ENCODE results near the gene HSD11B1. TPM values are rescaled to one million over a fixed set of nuclear protein-coding genes. Genes with fewer than 3 reads are reported as not detected.

Gene HSD11B1
- total RNA-seq, 1 experiment from 2014 or later = not detected

- DNase-seq = no peak
- H3K4me3 Mint-ChIP-seq (ENCODE audit: low read depth, unreplicated experiment) = no peak overlapping the region
Observed at GRCh38 chr1:209743145-209743482, 38.5 kb downstream of the HSD11B1 start.

GRCh38 chr1:209746451-209747165 lies 42.0 kb downstream of the HSD11B1 start:
- no peak for TF ChIP-seq CTCF (IDR thresholded peaks at IDR 0.05; ENCODE audit: unreplicated experiment)
- H3K4me3 Mint-ChIP-seq (ENCODE audit: low read depth, unreplicated experiment) = no peak overlapping the region
- H3K27ac Mint-ChIP-seq (ENCODE audit: unreplicated experiment) = no peak overlapping the region
- no peaks in the 10 kb centered on the region for H3K36me3 Mint-ChIP-seq (ENCODE audit: insufficient read depth, unreplicated experiment)
- no peak for DNase-seq
- H3K27me3 Mint-ChIP-seq (ENCODE audit: unreplicated experiment) = no peaks in the 10 kb centered on the region
- CTCF ChIA-PET = interaction anchor here (0.9 kb wide), 1 partner anchor 177 kb away, joined by 3 read pairs; no protein-coding TSS in a partner anchor
- BruUV-seq (replicated peaks) = no TSS peak
- intact Hi-C loops (cut with micrococcal nuclease; ENCODE audit: unreplicated experiment) = loop anchor here (1.0 to 5.0 kb wide), 7 partner anchors 34 to 177 kb away; partner anchors contain the start of genes LAMB3 and UTP25
- H3K9me3 Mint-ChIP-seq (ENCODE audit: low read depth, unreplicated experiment) = no peaks in the 10 kb centered on the region
- H3K4me1 Mint-ChIP-seq (ENCODE audit: low read depth, unreplicated experiment) = peaks cover 27% of the 10 kb centered on the region

More at GRCh38 chr1:209743145-209743482, 38.5 kb downstream of the HSD11B1 start:
- H3K4me1 Mint-ChIP-seq (ENCODE audit: low read depth, unreplicated experiment) = peaks cover 26% of the 10 kb centered on the region
- no TSS peak for BruUV-seq (replicated peaks)
- CTCF ChIA-PET = interaction anchor here (0.6 kb wide), 1 partner anchor 1871 kb away, joined by 3 read pairs; no protein-coding TSS in a partner anchor
- H3K9me3 Mint-ChIP-seq (ENCODE audit: low read depth, unreplicated experiment) = no peaks in the 10 kb centered on the region
- H3K27ac Mint-ChIP-seq (ENCODE audit: unreplicated experiment) = no peak overlapping the region
- H3K36me3 Mint-ChIP-seq (ENCODE audit: insufficient read depth, unreplicated experiment) = no peaks in the 10 kb centered on the region
- intact Hi-C loops (cut with micrococcal nuclease; ENCODE audit: unreplicated experiment) = no loop called here
- H3K27me3 Mint-ChIP-seq (ENCODE audit: unreplicated experiment) = no peaks in the 10 kb centered on the region
- TF ChIP-seq CTCF (IDR thresholded peaks at IDR 0.05; ENCODE audit: unreplicated experiment) = no peak

GRCh38 chr1:209747580-209748262 lies 43.1 kb downstream of the HSD11B1 start:
- no peaks in the 10 kb centered on the region for H3K36me3 Mint-ChIP-seq (ENCODE audit: insufficient read depth, unreplicated experiment)
- H3K27me3 Mint-ChIP-seq (ENCODE audit: unreplicated experiment) = no peaks in the 10 kb centered on the region
- no TSS peak for BruUV-seq (replicated peaks)
- CTCF ChIA-PET = interaction anchor here (0.8 to 1.6 kb wide), 7 partner anchors 60 to 178 kb away, joined by 3 to 11 read pairs (median 5); partner anchors contain the start of gene LAMB3
- intact Hi-C loops (cut with micrococcal nuclease; ENCODE audit: unreplicated experiment) = loop anchor here (1.0 to 5.0 kb wide), 7 partner anchors 35 to 178 kb away; partner anchors contain the start of genes LAMB3 and UTP25
- H3K4me3 Mint-ChIP-seq (ENCODE audit: low read depth, unreplicated experiment) = peak overlapping the region; percentile 14
- no peak overlapping the region for H3K27ac Mint-ChIP-seq (ENCODE audit: unreplicated experiment)
- peak; percentile 99 for DNase-seq
- H3K9me3 Mint-ChIP-seq (ENCODE audit: low read depth, unreplicated experiment) = no peaks in the 10 kb centered on the region
- H3K4me1 Mint-ChIP-seq (ENCODE audit: low read depth, unreplicated experiment) = peaks cover 16% of the 10 kb centered on the region
- peak; percentile 95 for TF ChIP-seq CTCF (IDR thresholded peaks at IDR 0.05; ENCODE audit: unreplicated experiment)

GRCh38 chr1:209748620-209749019 lies 44.0 kb downstream of the HSD11B1 start:
- DNase-seq = no peak
- Mint-ChIP-seq H3K4me3 (ENCODE audit: low read depth, unreplicated experiment) (no peak overlapping the region), H3K9me3 (ENCODE audit: low read depth, unreplicated experiment) (no peaks in the 10 kb centered on the region), H3K36me3 (ENCODE audit: insufficient read depth, unreplicated experiment) (no peaks in the 10 kb centered on the region), H3K27me3 (ENCODE audit: unreplicated experiment) (no peaks in the 10 kb centered on the region), H3K27ac (ENCODE audit: unreplicated experiment) (no peak overlapping the region), H3K4me1 (ENCODE audit: low read depth, unreplicated experiment) (peaks cover 9% of the 10 kb centered on the region)
- TF ChIP-seq CTCF (IDR thresholded peaks at IDR 0.05; ENCODE audit: unreplicated experiment) = no peak
- intact Hi-C loops (cut with micrococcal nuclease; ENCODE audit: unreplicated experiment) = loop anchor here (5.0 kb wide), 3 partner anchors 36 to 96 kb away; partner anchors contain the start of genes LAMB3 and UTP25
- BruUV-seq (replicated peaks) = no TSS peak
- CTCF ChIA-PET = interaction anchor here (0.7 to 1.6 kb wide), 5 partner anchors 11 to 179 kb away, joined by 3 to 11 read pairs (median 5); no protein-coding TSS in a partner anchor

Data from Calu3 (cell line).